H1 (cell line): ENCODE data around the gene SARNP.

Experiments
- CTCF ChIP-seq, 3 experiments: IDR thresholded peaks; 1 replicate in 2 of 3; 2 replicates in 1 of 3; pipeline versions ENCODE4 v1.5.1 to v1.6.1; 2011; ENCODE audit warnings: low read length in 3 of 3, mild to moderate bottlenecking in 3 of 3, inconsistent platforms in 2 of 3, low read depth in 1 of 3, moderate library complexity in 1 of 3; ENCODE audit not compliant: insufficient read depth in 1 of 3; ENCODE audit errors: control extremely low read depth in 1 of 3
- EGR1 ChIP-seq: IDR thresholded peaks from 2 replicates; pipeline ENCODE4 v1.6.1; 2011; ENCODE audit warnings: low read depth, low read length, borderline replicate concordance
- EP300 ChIP-seq, 2 experiments: IDR thresholded peaks; 1 replicate in 1 of 2; 2 replicates in 1 of 2; pipeline ENCODE4 v1.6.1; 2011 to 2012; ENCODE audit warnings: low read depth in 2 of 2, low read length in 2 of 2, mild to moderate bottlenecking in 2 of 2, borderline replicate concordance in 1 of 2, inconsistent platforms in 1 of 2, moderate library complexity in 1 of 2
- KDM5A ChIP-seq: fragments of 200-600 bp; IDR thresholded peaks from 2 replicates; pipeline ENCODE4 v1.7.1; 2012; ENCODE audit warnings: mild to moderate bottlenecking, low read length, inconsistent platforms, mixed read lengths
- MAX ChIP-seq: IDR thresholded peaks from 2 replicates; pipeline ENCODE4 v1.6.1; 2012; ENCODE audit warnings: inconsistent platforms
- POLR2A ChIP-seq, 2 experiments: IDR thresholded peaks; 1 replicate in 1 of 2; 2 replicates in 1 of 2; pipeline ENCODE4 v1.6.1; 2011; ENCODE audit warnings: low read depth in 2 of 2, low read length in 2 of 2, mild to moderate bottlenecking in 2 of 2; ENCODE audit errors: control extremely low read depth in 1 of 2
- POLR2AphosphoS5 ChIP-seq: IDR thresholded peaks from 2 replicates; pipeline ENCODE4 v1.6.1; 2011; ENCODE audit warnings: low read depth, low read length
- POU5F1 ChIP-seq: IDR thresholded peaks from 2 replicates; pipeline ENCODE4 v1.6.1; 2011; ENCODE audit warnings: low read depth, mild to moderate bottlenecking, low read length, moderate library complexity
- TCF12 ChIP-seq: IDR thresholded peaks from 2 replicates; pipeline ENCODE4 v1.6.1; 2011; ENCODE audit warnings: low read depth, mild to moderate bottlenecking, low read length
- TEAD4 ChIP-seq: IDR thresholded peaks from 2 replicates; pipeline ENCODE4 v1.6.1; 2012; ENCODE audit warnings: low read depth, low read length, inconsistent platforms, mixed read lengths
- USF2 ChIP-seq: IDR thresholded peaks from 2 replicates; pipeline ENCODE4 v1.6.1; 2011; ENCODE audit warnings: low read length, improper control_type of control experiment

- TF ChIP-seq CTCF (IDR thresholded peaks at IDR 0.05; ENCODE audit: control extremely low read depth in 1 of 3, insufficient read depth in 1 of 3, low read depth in 1 of 3, low read length in 3 of 3) (no peak), POU5F1 (no peak), USF2 (no peak), MAX (no peak), POLR2A (IDR thresholded peaks at IDR 0.05; ENCODE audit: control extremely low read depth in 1 of 2, low read depth in 2 of 2, low read length in 2 of 2) (no peak), TEAD4 (no peak), TCF12 (no peak), KDM5A (no peak), POLR2AphosphoS5 (no peak), EP300 (IDR thresholded peaks at IDR 0.05; ENCODE audit: borderline replicate concordance in 1 of 2, low read depth in 2 of 2, low read length in 2 of 2) (no peak), EGR1 (no peak)
Measured at GRCh38 chr12:55815473-55815872, 2.1 kb downstream of the SARNP start.
